GM03348 (cell line): ENCODE measurements around the gene CDK19.
"Not testable (repeated sequence)": the region's sequence is repeated elsewhere in the genome, so short reads cannot be mapped to it uniquely, and the experiment has no call there.

ENCODE experiments used
- DNase-seq: peaks from one replicate; pipeline ENCODE4 v3.0.0; 2012; ENCODE audit warnings: low spot score

CDK19 gene

GRCh38 chr6:110813338-110814101 lies 1.7 kb downstream of the CDK19 start:
- DNase-seq = no peak

GRCh38 chr6:110812719-110813118 lies 2.5 kb downstream of the CDK19 start:
- DNase-seq = no peak

GRCh38 chr6:110810896-110811586 lies 4.2 kb downstream of the CDK19 start:
- DNase-seq = no peak

- no peak for DNase-seq
These were observed 5.5 kb downstream of the CDK19 start for GRCh38 chr6:110809792-110810191.

- not testable (repeated sequence) for DNase-seq
These were observed 13.1 kb downstream of the CDK19 start for GRCh38 chr6:110802175-110802574.

GRCh38 chr6:110800839-110801196 lies 14.5 kb downstream of the CDK19 start:
- no peak for DNase-seq

- no peak for DNase-seq
These were observed 15.0 kb downstream of the CDK19 start for GRCh38 chr6:110800196-110800838.

GRCh38 chr6:110799655-110800054 lies 15.6 kb downstream of the CDK19 start:
- no peak for DNase-seq

- no peak for DNase-seq
These were observed 16.1 kb downstream of the CDK19 start for GRCh38 chr6:110799189-110799588.

GRCh38 chr6:110795271-110795670 lies 20.0 kb downstream of the CDK19 start:
- DNase-seq = no peak

GRCh38 chr6:110786696-110787095 lies 28.6 kb downstream of the CDK19 start:
- no peak for DNase-seq

GRCh38 chr6:110786271-110786670 lies 29.0 kb downstream of the CDK19 start:
- DNase-seq = no peak

GRCh38 chr6:110784610-110784979 lies 30.7 kb downstream of the CDK19 start:
- no peak for DNase-seq

GRCh38 chr6:110781522-110782214 lies 33.6 kb downstream of the CDK19 start:
- DNase-seq = no peak

- DNase-seq = no peak
These were observed 36.9 kb downstream of the CDK19 start for GRCh38 chr6:110778333-110778732.

GRCh38 chr6:110777636-110778035 lies 37.6 kb downstream of the CDK19 start:
- DNase-seq = no peak

- DNase-seq = no peak
These were observed 38.9 kb downstream of the CDK19 start for GRCh38 chr6:110776413-110776812.

GRCh38 chr6:110769923-110770322 lies 45.3 kb downstream of the CDK19 start:
- no peak for DNase-seq

- no peak for DNase-seq
These were observed 47.2 kb downstream of the CDK19 start for GRCh38 chr6:110768057-110768456.

- no peak for DNase-seq
These were observed 53.9 kb downstream of the CDK19 start for GRCh38 chr6:110761371-110761770.

GRCh38 chr6:110760589-110760988 lies 54.7 kb downstream of the CDK19 start:
- DNase-seq = no peak

GRCh38 chr6:110760098-110760497 lies 55.2 kb downstream of the CDK19 start:
- not testable (repeated sequence) for DNase-seq

GRCh38 chr6:110757926-110758325 lies 57.3 kb downstream of the CDK19 start:
- no peak for DNase-seq
